ENCODE data around the gene UBXN4.

Gene UBXN4

DNA sequence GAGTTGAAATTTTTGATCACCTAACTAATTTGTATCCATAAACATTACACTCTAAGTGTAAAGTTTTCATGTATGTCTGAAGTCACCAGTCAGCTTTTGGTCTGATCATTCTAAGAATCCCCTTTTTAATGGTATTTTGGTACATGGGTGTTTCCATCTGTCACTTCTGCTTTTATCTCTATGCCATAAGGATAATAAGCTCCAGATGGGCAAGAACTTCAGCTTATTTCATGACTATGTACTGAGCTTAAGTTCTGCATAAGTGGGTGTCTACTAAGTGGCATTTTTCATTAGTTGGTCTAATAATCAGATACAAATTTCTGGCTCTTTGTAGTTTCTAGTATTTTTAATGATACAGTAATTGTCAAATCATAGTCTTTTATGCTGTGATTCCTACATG, 20.4 kb downstream of the UBXN4 start:
- TF ChIP-seq, protein P1, sequence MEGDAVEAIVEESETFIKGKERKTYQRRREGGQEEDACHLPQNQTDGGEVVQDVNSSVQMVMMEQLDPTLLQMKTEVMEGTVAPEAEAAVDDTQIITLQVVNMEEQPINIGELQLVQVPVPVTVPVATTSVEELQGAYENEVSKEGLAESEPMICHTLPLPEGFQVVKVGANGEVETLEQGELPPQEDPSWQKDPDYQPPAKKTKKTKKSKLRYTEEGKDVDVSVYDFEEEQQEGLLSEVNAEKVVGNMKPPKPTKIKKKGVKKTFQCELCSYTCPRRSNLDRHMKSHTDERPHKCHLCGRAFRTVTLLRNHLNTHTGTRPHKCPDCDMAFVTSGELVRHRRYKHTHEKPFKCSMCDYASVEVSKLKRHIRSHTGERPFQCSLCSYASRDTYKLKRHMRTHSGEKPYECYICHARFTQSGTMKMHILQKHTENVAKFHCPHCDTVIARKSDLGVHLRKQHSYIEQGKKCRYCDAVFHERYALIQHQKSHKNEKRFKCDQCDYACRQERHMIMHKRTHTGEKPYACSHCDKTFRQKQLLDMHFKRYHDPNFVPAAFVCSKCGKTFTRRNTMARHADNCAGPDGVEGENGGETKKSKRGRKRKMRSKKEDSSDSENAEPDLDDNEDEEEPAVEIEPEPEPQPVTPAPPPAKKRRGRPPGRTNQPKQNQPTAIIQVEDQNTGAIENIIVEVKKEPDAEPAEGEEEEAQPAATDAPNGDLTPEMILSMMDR (IDR thresholded peaks at IDR 0.05; ENCODE audit: low read length, missing control alignments), result no peak
- H3K4me3 ChIP-seq (replicated peaks; ENCODE audit: low read depth, low read length), result no peak overlapping the region
- no peak for DNase-seq (ENCODE audit: low read depth)

DNA sequence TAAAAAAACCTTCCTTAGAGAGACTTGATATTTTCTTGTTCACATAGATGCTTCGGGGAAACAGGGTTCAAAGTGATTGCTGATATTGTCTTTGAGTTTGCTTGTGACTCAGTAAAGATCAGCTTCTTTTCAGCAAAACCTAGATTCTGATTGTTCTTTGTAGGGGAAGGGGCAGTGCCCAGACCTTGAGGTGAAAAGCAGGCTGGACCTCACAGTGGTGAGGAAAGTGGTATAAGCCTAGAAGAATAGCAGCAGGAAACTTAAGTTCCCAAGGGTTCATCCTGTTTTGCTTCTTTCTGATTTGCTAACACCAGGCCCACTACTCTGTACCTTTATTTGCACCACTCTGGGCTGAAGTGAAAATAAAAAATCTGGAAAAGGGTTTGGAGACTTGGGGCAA, 20.9 kb downstream of the UBXN4 start:
- H3K4me3 ChIP-seq (replicated peaks; ENCODE audit: low read depth, low read length), result no peak overlapping the region
- no peak for DNase-seq (ENCODE audit: low read depth)

DNA sequence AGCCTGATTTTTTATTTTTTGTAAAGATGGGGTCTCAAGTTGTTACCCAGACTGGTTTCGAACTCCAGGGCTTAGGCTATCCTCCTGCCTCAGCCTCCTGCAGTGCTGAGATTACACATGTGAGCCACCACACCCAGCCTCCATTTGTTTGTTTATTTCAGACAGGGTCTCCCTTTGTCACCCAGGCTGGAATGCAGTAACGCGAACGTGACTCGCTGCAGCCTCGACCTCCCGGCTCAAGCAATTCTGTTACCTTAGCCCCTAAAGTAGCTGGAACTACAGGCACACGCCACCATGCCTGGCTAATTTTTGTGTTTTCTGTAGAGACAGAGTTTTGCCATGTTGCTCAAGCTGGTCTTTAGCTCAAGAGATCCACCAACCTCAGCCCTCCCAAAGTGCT, 27.2 kb downstream of the UBXN4 start:
- no peak overlapping the region for H3K4me3 ChIP-seq (replicated peaks; ENCODE audit: low read depth, low read length)
- TF ChIP-seq, protein P1 (IDR thresholded peaks at IDR 0.05; ENCODE audit: low read length, missing control alignments), result no peak
- DNase-seq (ENCODE audit: low read depth), result no peak

More for the DNA sequence above, 20.9 kb downstream of the UBXN4 start:
- TF ChIP-seq, protein P1 (IDR thresholded peaks at IDR 0.05; ENCODE audit: low read length, missing control alignments), result no peak

DNA sequence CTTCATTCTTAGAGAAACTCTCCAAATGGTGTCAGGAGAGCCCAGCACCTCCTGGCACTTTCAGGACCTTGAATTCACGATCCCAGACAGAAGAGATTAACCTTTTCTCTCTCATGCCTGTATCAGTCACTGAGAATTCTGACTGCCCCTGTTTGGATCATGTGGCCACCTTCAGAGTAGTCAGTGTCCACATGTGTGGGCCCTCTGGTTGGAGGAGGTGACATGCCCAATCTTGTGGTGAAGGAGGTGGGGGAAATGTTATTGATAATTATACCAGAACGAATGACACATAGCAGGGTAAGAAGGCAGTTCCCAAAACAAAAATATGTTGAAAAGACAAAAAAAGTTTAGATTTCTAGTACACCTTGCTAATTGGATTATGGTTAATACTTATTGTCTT, 31.7 kb downstream of the UBXN4 start:
- TF ChIP-seq, protein P1 (IDR thresholded peaks at IDR 0.05; ENCODE audit: low read length, missing control alignments), result no peak
- no peak overlapping the region for H3K4me3 ChIP-seq (replicated peaks; ENCODE audit: low read depth, low read length)
- DNase-seq (ENCODE audit: low read depth), result no peak

DNA sequence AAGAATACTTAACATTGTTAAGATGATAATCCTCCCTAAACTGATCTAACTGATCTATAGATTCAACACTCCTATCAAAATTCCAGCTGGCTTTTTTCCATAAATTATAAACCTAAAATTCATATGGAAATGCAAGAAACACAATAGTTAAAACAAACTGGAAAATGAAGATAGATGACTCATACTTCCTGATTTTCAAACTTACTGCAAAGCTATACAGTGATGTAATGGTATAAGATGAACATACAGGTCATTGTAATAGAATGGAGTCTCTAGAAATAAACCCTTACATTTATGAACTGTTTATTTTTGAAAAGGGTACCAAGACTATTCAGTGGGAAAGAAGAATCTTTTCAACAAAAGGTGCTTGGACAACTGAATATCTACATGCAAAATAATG, 32.3 kb downstream of the UBXN4 start:
- no peak overlapping the region for H3K4me3 ChIP-seq (replicated peaks; ENCODE audit: low read depth, low read length)
- peak; percentile 60 for DNase-seq (ENCODE audit: low read depth)
- TF ChIP-seq, protein P1 (IDR thresholded peaks at IDR 0.05; ENCODE audit: low read length, missing control alignments), result no peak

DNA sequence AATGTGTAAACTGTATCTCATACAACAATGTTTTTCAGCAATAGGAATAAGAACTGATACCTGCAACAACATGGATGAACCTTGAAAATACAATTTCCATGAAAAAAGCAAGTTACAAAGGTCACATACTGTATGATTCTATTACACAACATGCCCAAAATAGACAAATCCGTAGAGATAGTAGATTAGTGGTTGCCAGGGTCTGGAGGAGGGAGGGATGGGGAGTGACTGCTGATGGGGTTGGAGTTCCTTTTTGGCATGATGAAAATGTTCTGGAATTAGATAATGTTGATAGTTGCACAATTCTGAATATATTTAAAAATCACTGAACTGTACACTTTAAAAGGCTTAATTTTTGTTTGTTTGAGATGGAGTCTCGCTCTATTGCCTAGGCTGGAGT, 33.8 kb downstream of the UBXN4 start:
- TF ChIP-seq, protein P1 (IDR thresholded peaks at IDR 0.05; ENCODE audit: low read length, missing control alignments), result no peak
- peak; percentile 69 for DNase-seq (ENCODE audit: low read depth)
- H3K4me3 ChIP-seq (replicated peaks; ENCODE audit: low read depth, low read length), result no peak overlapping the region

DNA sequence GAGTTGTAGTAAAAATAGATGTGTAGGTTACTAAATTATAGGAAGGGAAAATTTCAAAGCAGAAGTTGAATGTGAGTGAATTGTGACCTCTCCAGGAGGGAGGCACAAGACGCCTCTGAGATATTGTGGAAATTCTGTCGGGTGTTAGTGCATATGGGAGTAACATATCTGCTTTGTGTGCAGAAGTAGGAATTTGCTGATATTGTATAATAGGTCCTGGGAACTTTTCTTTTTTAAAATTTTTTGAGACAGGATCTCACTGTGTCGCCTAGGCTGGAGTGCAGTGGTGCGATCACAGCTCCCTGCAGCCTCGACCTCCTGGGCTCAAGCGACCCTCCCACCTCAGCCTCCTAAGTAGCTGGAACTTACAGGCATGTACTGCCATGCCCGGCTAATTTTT, 34.7 kb downstream of the UBXN4 start:
- DNase-seq (ENCODE audit: low read depth), result no peak

More for the DNA sequence above, 34.7 kb downstream of the UBXN4 start:
- TF ChIP-seq, protein P1 (IDR thresholded peaks at IDR 0.05; ENCODE audit: low read length, missing control alignments), result no peak
- H3K4me3 ChIP-seq (replicated peaks; ENCODE audit: low read depth, low read length), result no peak overlapping the region
